GM18868 (cell line): ENCODE results near the gene ECM2.

Experiments
- ATAC-seq: cut with Tn5 transposase; IDR thresholded peaks from one replicate; pipeline ENCODE4 v1.9.1; 2021; ENCODE audit warnings: mild to moderate bottlenecking, moderate library complexity; ENCODE audit not compliant: unreplicated experiment

The ECM2 gene

GRCh38 chr9:92468206-92468605, 67.6 kb downstream of the ECM2 start:
- no peak for ATAC-seq

DNA sequence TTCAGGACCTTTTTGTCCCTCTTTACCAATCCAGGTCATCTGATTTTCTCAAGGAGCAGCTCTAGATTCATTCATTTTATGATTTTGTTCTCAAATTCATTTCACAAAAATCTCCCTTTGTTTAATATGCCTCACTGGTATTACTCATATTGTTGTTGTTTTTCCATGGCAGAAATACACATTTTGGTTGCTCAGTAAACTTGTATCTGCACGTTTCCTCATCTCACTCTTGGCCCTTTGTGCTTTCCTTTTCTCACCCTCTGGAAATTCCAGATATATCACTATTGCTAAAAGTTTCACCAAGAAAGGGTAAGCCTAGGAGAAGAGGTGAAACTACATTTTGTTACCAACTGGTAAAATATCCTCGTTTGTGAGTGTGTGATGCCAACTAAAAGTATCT, 68.3 kb downstream of the ECM2 start:
- no peak for ATAC-seq

DNA sequence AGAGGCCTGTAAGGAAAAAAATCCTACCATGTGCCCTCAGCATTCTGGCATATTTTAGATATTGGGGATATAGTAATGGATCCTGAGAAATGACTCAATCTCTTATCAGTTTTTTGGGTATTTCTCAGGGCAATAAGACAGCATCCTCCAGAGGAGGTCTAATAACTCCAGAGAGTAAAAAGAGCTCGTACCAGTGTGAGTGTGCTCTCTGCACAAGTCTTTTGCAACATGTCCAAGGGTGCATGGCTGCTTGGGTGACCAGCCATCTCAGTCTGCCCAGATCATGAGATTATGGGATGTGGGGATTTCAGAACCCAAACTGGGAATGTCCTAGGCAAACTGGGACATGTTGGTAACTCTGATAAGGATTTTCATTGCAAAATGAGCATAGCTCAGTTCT, 68.7 kb downstream of the ECM2 start:
- ATAC-seq, result no peak

DNA sequence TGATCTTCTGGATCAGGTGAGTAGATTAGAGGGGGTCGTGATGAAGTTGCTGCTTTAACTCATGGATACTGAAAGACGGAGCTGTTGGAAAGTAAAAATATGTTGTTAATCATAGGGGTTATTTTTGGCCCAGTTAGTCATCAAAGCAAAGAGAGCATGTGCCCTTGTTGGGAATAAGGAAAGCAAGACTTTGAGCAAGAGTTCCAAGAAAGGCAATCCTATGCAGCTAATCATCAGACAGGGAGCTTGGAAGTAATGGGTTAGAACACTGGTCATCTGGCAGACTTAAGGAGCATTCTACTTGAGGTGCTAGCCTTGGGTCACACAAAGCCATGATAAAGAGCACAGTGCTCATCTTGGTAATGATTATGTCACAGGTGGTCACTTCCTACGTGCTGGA, 71.8 kb downstream of the ECM2 start:
- ATAC-seq, result no peak

GRCh38 chr9:92463387-92463786, 72.4 kb downstream of the ECM2 start:
- ATAC-seq, result no peak

DNA sequence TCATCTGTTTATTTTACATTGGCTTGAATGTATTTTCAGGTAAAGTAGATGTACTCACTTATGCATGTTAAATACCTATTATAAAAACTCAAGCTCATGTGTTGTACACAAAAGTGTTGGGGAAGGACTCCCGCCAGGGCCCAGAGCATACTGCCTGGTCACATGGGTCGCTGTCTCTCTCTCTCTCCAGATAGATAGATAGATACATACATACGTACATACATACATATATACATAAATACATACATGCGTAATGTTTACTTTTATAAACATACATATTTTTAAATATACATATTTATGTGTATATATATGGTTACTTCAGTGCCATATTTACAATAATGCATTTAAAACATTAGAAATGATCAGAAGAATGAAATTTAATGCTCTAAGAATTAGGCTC, 78.2 kb downstream of the ECM2 start:
- no peak for ATAC-seq

DNA sequence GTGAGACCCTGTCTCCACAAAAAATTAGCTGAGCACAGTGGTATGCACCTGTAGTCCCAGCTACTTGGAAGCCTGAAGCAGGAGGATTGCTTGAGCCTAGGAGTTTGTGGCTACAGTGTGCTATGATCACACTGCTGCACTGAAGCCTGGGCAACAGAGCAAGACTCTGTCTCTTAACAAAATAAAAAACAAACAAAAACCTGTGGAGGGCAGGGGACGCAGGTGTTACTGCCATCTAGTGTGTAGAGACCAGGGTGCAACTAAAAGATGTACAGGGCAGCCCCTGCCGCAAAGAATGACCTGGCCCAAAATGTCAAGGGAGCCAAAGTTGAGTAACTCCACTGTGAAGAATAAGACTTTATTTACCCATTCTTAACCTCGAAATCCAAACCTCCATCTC, 80.6 kb downstream of the ECM2 start:
- no peak for ATAC-seq

GRCh38 chr9:92446536-92446935, 89.3 kb downstream of the ECM2 start:
- ATAC-seq, result no peak
